ENCODE results near the gene IVL.

Gene IVL

GRCh38 chr1:152959273-152959672, 50.9 kb downstream of the IVL start:
- no peak for DNase-seq

- DNase-seq, result no peak
Measured at GRCh38 chr1:152959801-152960451, 51.6 kb downstream of the IVL start.

GRCh38 chr1:152960452-152961044, 52.2 kb downstream of the IVL start:
- DNase-seq, result no peak

All from cerebellar nuclear complex (tissue), 1 donor.